SU-DHL-6 (cell line): ENCODE measurements around the gene ANKRD60.

ENCODE experiments used
- H2AFZ ChIP-seq: fragments of 200-600 bp; sonication (generic); 2 replicates; pipeline ENCODE4 v1.6.1; 2014; ENCODE audit warnings: low read depth, mild to moderate bottlenecking, moderate library complexity, mixed read lengths, antibody characterized with exemption, low read length; ENCODE audit not compliant: severe bottlenecking
- H3F3A ChIP-seq: fragments of 200-600 bp; shearing (Covaris generic); 2 replicates; pipeline ENCODE4 v1.6.0; 2016; ENCODE audit warnings: antibody characterized with exemption, mild to moderate bottlenecking; ENCODE audit not compliant: insufficient read depth
- H3K27ac ChIP-seq: fragments of 200-600 bp; sonication (generic); 2 replicates; pipeline ENCODE4 v1.5.1; 2016; ENCODE audit warnings: low read depth, mild to moderate bottlenecking, low read length, moderate library complexity, mixed read lengths
- H3K27me3 ChIP-seq: fragments of 200-600 bp; sonication (generic), shearing (Covaris generic); 2 replicates; pipeline ENCODE4 v1.6.0; 2014; ENCODE audit warnings: mild to moderate bottlenecking, low read length
- H3K36me3 ChIP-seq: fragments of 200-600 bp; sonication (generic); 2 replicates; pipeline ENCODE4 v1.6.1; 2014; ENCODE audit warnings: mild to moderate bottlenecking, low read length, mixed read lengths
- H3K4me2 ChIP-seq: fragments of 300-600, 200-600 bp; shearing (Covaris generic), sonication (generic); 2 replicates; pipeline ENCODE4 v1.6.0; 2014; ENCODE audit warnings: low read length, low read depth, mild to moderate bottlenecking; ENCODE audit not compliant: poor library complexity, severe bottlenecking
- H3K4me3 ChIP-seq: fragments of 200-600 bp; sonication (generic); 2 replicates; pipeline ENCODE4 v1.5.1; 2014; ENCODE audit warnings: antibody characterized with exemption, low read length, mild to moderate bottlenecking, mixed read lengths; ENCODE audit not compliant: insufficient read depth, poor library complexity, severe bottlenecking
- H3K79me2 ChIP-seq: fragments of 200-600 bp; sonication (generic); 2 replicates; pipeline ENCODE4 v1.6.1; 2014; ENCODE audit warnings: mild to moderate bottlenecking, low read length, moderate library complexity; ENCODE audit not compliant: insufficient read depth
- H3K9ac ChIP-seq: fragments of 200-600 bp; sonication (generic); 2 replicates; pipeline ENCODE4 v1.7.0; 2014; ENCODE audit warnings: mild to moderate bottlenecking, low read length
- H3K9me2 ChIP-seq: fragments of 200-600 bp; sonication (generic); replicated peaks from 2 replicates; pipeline ENCODE4 v1.6.1; 2014; ENCODE audit warnings: low read length; ENCODE audit not compliant: insufficient read depth
- H3K9me3 ChIP-seq: fragments of 200-600 bp; sonication (generic); 2 replicates; pipeline ENCODE4 v1.6.1; 2014; ENCODE audit warnings: low read length, mixed read lengths; ENCODE audit not compliant: insufficient read depth
- H4K20me1 ChIP-seq: fragments of 200-600 bp; sonication (generic); 2 replicates; pipeline ENCODE4 v1.6.1; 2014; ENCODE audit warnings: low read depth, mild to moderate bottlenecking, antibody characterized with exemption, low read length, moderate library complexity, mixed read lengths
- CTCF ChIP-seq: fragments of 200-600 bp; sonication (generic); IDR thresholded peaks from one replicate; pipeline ENCODE4 v1.5.1; 2017; ENCODE audit warnings: antibody characterized with exemption, mild to moderate bottlenecking, low read length, moderate library complexity; ENCODE audit not compliant: insufficient read depth, poor library complexity, severe bottlenecking
- EZH2phosphoT487 ChIP-seq: fragments of 200-600 bp; sonication (generic), shearing (Covaris generic); conservative IDR thresholded peaks from 2 replicates; pipeline ENCODE4 v1.6.1; 2018; ENCODE audit warnings: mild to moderate bottlenecking, antibody characterized with exemption, low read length, moderate library complexity, mixed read lengths

Gene ANKRD60

GRCh38 chr20:58227391-58228102, 906 bp downstream of the ANKRD60 start:
- Histone ChIP-seq H3K9ac (no peak overlapping the region), H3F3A (no peaks in the 10 kb centered on the region), H2AFZ (no peak overlapping the region), H3K27me3 (no peaks in the 10 kb centered on the region), H3K79me2 (no peaks in the 10 kb centered on the region), H3K9me2 (no peaks in the 10 kb centered on the region), H3K36me3 (no peaks in the 10 kb centered on the region), H3K4me3 (no peak overlapping the region), H3K4me2 (no peak overlapping the region), H4K20me1 (no peaks in the 10 kb centered on the region), H3K27ac (no peak overlapping the region), H3K9me3 (no peaks in the 10 kb centered on the region)
- TF ChIP-seq CTCF = no peak
- no peak for TF ChIP-seq EZH2phosphoT487

GRCh38 chr20:58225452-58226200, 2.8 kb downstream of the ANKRD60 start:
- Histone ChIP-seq H3F3A (no peaks in the 10 kb centered on the region), H2AFZ (no peak overlapping the region), H3K27ac (no peak overlapping the region), H3K4me2 (no peak overlapping the region), H3K79me2 (no peaks in the 10 kb centered on the region), H3K27me3 (no peaks in the 10 kb centered on the region), H4K20me1 (no peaks in the 10 kb centered on the region), H3K9me2 (no peaks in the 10 kb centered on the region), H3K9ac (no peak overlapping the region), H3K4me3 (no peak overlapping the region), H3K36me3 (no peaks in the 10 kb centered on the region), H3K9me3 (no peaks in the 10 kb centered on the region)
- TF ChIP-seq EZH2phosphoT487 (no peak), CTCF (no peak)

- H3K4me3 ChIP-seq = no peak overlapping the region
- H3K36me3 ChIP-seq = no peaks in the 10 kb centered on the region
- H3K9me2 ChIP-seq = no peaks in the 10 kb centered on the region
- H3K4me2 ChIP-seq = no peak overlapping the region
- TF ChIP-seq EZH2phosphoT487 (no peak), CTCF (no peak)
- H4K20me1 ChIP-seq = no peaks in the 10 kb centered on the region
- H3K27ac ChIP-seq = no peak overlapping the region
- no peaks in the 10 kb centered on the region for H3F3A ChIP-seq
- H2AFZ ChIP-seq = no peak overlapping the region
- no peak overlapping the region for H3K9ac ChIP-seq
- no peaks in the 10 kb centered on the region for H3K9me3 ChIP-seq
- no peaks in the 10 kb centered on the region for H3K27me3 ChIP-seq
- H3K79me2 ChIP-seq = no peaks in the 10 kb centered on the region
These were observed 3.5 kb downstream of the ANKRD60 start for GRCh38 chr20:58224974-58225373.
